Sciatic nerve (tissue), 2 donors: Measurements from ENCODE around the gene TMEM233. TPM values are rescaled to one million over a fixed set of nuclear protein-coding genes. Genes with fewer than 3 reads are reported as not detected.

Source experiments
- ATAC-seq: fragments of 200-7000 bp; cut with Tn5 transposase; one replicate; pipeline ENCODE4 v1.9.1; 2020; ENCODE audit warnings: mild to moderate bottlenecking, moderate library complexity
- DNase-seq: peaks from one replicate; pipeline ENCODE4 v3.0.0-alpha.2; 2020; ENCODE audit warnings: low spot score
- intact Hi-C: fragments of 100-400 bp; cut with DNase I; formaldehyde crosslinking; loops from one replicate; pipeline ENCODE4 v1.14.2; 2022
- total RNA-seq: library from RNA; stranded (reverse); fragmentation: NEBNext Ultra II Directional; extraction: Animal tissue kit (Norgen Biotek cat#: 25700); gene quantifications from one replicate; pipeline ENCODE4 v1.2.1, GENCODE V29; 2021
- donor health status: DM: no; HTN: no; CAD: no.
- donor health status: DM: no; HTN: no; CAD: no.

TMEM233 gene
- total RNA-seq, 1 donor from 2014 or later, result 0.53 TPM

- intact Hi-C loops, result no loop called here
- no peak for DNase-seq
Measured at GRCh38 chr12:119689935-119690500, 96.4 kb downstream of the TMEM233 start.

GRCh38 chr12:119691202-119691810, 97.7 kb downstream of the TMEM233 start:
- ATAC-seq, result no peak
- DNase-seq, result no peak
- intact Hi-C loops, result no loop called here

More at GRCh38 chr12:119689935-119690500, 96.4 kb downstream of the TMEM233 start:
- no peak for ATAC-seq

GRCh38 chr12:119692410-119692809, 98.8 kb downstream of the TMEM233 start:
- ATAC-seq, result no peak
- DNase-seq, result no peak
- intact Hi-C loops, result no loop called here

Other genes with a start within 250 kb of the TMEM233 start
- gene PRKAB1, start 74.4 kb downstream of the TMEM233 start, total RNA-seq, result 31.7 TPM